Sigmoid colon (tissue), 4 donors: Measurements from ENCODE around the gene PLAC9.

ENCODE experiments used
- CTCF ChIP-seq, 4 experiments: fragments of 450-650 bp in 3 of 4; fragments of 200-600 bp in 1 of 4; IDR thresholded peaks; one replicate each; pipeline ENCODE4 v1.5.1; 2016 to 2019; ENCODE audit warnings: antibody characterized with exemption in 4 of 4, mild to moderate bottlenecking in 3 of 4, moderate library complexity in 2 of 4
- EP300 ChIP-seq, 4 donors: sonication (generic); formaldehyde crosslinking; IDR thresholded peaks; one replicate each; pipeline ENCODE4 v1.6.1; 2017; ENCODE audit warnings: antibody characterized with exemption in 4 of 4
- POLR2A ChIP-seq, 2 donors: fragments of 450-650 bp; IDR thresholded peaks; one replicate each; pipeline ENCODE4 v1.6.1; 2016; ENCODE audit warnings: antibody characterized with exemption in 2 of 2, mild to moderate bottlenecking in 2 of 2, moderate library complexity in 2 of 2
- POLR2AphosphoS5 ChIP-seq, 4 donors: sonication (generic); formaldehyde crosslinking; IDR thresholded peaks; one replicate each; pipeline ENCODE4 v1.6.1; 2017; ENCODE audit warnings: antibody characterized with exemption in 4 of 4

GRCh38 chr10:80110986-80111385 lies 21.5 kb upstream of the PLAC9 start:
- TF ChIP-seq CTCF (IDR thresholded peaks at IDR 0.05) = no peak
- TF ChIP-seq POLR2A (IDR thresholded peaks at IDR 0.05) = no peak
- TF ChIP-seq POLR2AphosphoS5 (IDR thresholded peaks at IDR 0.05) = no peak
- TF ChIP-seq EP300 (IDR thresholded peaks at IDR 0.05) = no peak
